GM21737 (cell line): ENCODE measurements around the gene RNF130.
"Not testable (repeated sequence)": the region's sequence is repeated elsewhere in the genome, so short reads cannot be mapped to it uniquely, and the experiment has no call there.

Experiments
- ATAC-seq: cut with Tn5 transposase; IDR thresholded peaks from one replicate; pipeline ENCODE4 v1.9.1; 2021; ENCODE audit warnings: mild to moderate bottlenecking, moderate library complexity; ENCODE audit not compliant: unreplicated experiment

The RNF130 gene

DNA sequence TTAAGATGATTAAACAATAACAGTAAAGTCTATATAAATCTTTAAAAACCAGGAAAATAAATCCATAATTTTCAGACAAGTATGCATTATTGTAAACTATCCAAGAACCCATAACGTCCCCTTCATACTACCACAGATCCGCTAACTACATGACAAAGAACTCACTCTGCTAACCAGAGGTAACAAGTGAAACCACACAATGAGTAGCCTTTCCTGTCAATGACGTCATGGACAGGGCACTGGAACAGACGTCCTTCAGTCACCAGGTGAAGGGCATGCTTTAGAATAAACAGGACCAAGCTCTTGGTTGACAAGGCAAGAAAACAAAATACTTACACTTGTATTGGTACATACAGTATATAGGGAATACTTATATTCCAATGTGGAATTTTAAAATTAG, 45.2 kb downstream of the RNF130 start:
- no peak for ATAC-seq

- no peak for ATAC-seq
Measured at GRCh38 chr5:180021900-180022299, 49.7 kb downstream of the RNF130 start.

DNA sequence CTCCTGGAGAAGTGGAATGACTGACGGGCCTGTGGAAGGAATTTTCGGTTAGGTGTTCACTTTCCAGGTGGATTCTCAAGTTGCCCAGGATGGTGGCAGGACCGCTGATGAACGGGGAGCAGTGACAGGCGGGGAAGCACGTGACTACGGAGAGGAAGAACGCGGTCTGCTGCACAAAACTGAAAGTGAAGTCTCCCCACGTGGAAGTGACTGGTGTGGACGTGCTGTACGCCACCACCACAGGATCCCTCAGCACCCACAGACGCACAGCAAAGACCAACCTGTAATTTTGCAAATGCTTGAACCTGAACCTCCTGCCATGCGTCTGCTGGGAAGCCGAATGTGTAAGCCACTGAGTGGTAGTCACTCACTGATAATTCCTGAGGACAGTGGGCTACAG, 51.4 kb downstream of the RNF130 start:
- no peak for ATAC-seq

DNA sequence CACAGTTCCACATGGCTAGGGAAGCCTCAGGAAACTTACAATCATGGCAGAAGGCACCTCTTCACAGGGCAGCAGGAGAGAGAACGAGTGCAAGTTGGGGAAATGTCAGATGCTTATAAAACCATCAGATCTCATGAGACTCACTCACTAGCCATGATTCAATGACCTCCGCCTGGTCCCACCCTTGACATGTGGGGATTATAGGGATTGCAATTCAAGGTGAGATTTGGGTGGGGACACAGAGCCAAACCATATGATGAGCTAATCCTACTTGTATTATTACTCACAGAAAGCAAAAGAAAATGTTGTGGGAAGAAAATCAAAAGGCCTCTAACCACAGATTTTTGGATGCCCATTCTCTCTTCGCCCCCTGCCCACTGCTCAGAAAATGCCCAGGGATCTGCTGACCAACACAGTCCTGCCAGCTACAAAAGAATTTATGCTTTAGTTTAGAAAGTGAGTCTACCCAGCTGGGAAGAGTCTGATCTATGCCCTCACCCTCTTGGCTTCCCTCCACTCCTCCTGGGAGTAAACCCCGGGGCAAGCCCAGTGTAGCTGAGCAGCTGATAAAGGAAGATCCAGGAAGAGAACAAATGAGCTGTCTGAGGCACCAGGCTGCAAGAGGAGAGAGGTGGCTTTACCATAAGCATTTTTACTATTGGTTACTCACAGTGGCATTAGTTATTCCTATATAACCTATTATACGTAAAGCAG, 53.1 kb downstream of the RNF130 start:
- ATAC-seq, result no peak

- not testable (repeated sequence) for ATAC-seq
Measured at GRCh38 chr5:180015523-180015922, 56.0 kb downstream of the RNF130 start.

GRCh38 chr5:180013678-180014077, 57.9 kb downstream of the RNF130 start:
- ATAC-seq, result no peak

DNA sequence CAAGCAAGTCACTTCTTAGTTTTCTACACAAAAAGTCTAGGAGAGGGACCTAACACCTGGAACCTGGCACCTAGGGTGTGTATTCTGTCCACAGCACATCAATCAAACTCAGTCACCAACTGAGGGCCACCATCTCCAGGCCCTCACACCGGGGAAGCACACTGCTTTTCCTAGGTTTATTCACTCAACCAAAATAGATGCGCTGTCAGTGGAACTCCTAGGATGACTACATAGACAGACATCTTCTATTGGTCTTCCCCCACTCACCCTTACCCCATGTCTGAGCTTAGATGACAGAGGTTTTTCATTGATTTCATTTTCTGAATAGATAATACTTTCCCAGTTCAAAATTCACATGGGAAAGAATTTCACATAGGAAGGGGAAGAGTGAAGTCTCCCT, 59.2 kb downstream of the RNF130 start:
- ATAC-seq, result no peak

DNA sequence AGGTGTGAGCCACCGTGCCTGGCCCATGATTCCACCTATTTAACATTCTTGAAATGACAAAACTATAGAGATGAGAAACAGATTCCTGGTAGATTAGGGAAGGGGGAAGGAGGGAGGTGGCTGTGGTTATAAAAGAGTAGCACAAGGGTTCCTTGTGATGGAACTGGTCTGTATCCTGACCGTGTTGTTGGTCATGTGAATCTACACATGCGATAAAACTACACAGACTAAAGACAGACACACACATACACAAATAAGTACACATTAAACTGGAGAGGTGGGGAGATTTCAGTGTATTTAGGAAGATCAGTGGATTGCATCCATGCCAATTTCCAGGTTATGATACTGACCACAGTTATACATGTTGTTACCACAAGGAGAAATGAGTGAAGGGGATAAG, 60.9 kb downstream of the RNF130 start:
- ATAC-seq, result no peak

DNA sequence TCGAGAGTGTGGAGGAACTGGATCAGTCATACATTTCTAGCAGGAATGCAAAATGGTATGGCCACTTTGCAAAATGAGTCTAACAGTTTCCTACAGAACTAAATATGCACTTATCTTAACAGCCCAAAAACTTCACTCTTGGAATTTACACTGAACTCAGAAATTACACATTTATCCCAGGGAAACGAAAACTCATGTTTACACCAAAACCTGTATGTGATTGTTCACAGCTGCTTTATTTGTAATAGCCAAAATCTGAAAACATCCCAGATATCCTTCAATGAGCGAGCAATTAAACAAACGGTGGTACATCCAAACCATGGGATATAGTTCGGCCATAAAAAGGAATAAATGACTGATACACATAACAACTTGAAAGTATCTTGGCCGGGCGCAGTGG, 62.0 kb downstream of the RNF130 start:
- ATAC-seq, result no peak

DNA sequence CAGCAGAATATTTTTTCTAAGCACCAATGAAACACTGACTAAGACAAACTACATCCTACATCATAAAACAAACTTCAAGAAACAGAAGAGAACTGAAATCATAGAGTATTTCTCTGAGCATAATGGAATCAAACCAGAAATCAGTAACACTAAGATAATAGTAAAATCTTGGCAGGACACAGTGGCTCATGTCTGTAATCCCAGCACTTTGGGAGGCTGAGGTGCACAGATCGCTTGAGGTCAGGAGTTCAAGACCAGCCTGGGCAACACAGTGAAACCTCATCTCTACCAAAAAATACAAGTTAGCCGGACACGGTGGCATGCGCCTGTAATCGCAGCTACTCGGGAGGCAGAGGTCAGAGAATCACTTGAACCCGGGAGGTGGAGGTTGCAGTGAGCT, 63.1 kb downstream of the RNF130 start:
- no peak for ATAC-seq

DNA sequence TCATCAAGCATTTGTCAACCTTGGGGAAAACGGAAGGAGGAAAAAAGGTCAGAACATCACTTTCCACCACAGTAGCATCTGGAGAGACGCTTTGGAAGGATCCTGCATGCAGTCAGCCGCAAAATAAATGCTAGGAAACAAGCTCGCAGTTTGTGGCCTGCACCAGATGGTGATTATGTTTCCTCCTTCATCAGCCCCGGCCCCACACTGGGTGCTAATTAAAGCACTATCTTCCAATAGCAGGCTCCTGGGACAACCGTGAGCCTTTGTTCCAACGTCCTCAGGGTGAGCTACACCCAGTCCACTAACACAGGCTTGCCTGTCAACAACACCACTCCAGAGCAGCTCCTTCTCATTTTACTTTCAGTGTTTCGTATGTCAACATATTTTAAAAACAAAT, 64.0 kb downstream of the RNF130 start:
- ATAC-seq, result no peak

DNA sequence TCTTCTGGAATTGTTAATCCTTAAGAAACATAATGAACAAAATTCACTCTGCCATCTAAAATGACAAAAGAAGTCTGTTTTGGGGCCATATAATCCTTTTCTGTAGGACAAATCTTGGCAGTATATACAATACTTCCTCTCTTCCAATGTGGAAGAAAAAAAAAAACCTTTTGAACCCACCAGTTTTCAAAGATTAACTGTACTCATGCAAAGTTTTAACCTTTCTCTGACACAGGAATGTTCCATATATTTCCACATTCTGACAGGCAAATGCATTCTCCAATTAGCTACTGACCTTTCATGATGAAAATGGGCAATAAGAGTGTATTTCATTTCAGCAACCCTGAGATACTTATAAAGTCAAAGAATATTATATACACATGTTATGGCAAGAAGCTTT, 65.4 kb downstream of the RNF130 start:
- no peak for ATAC-seq

DNA sequence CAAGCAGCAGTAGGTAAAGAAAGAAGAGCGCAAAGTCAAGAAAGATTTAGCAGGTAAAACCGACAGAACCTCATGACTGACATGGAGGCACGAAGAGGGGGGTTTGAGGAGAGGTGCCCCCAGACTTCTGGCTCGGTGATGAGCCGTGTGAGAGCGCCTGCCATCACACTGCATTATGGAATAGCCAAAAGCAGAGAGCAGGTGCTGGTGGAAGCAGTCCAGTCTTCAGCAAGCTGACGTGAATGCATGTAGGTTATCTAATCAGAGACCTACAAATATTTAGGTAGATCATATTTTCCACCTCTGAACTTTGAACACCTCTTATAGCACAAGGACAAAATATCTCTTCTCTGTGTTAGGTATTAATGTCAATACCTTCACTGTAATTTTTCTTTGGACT, 68.4 kb downstream of the RNF130 start:
- ATAC-seq, result no peak

DNA sequence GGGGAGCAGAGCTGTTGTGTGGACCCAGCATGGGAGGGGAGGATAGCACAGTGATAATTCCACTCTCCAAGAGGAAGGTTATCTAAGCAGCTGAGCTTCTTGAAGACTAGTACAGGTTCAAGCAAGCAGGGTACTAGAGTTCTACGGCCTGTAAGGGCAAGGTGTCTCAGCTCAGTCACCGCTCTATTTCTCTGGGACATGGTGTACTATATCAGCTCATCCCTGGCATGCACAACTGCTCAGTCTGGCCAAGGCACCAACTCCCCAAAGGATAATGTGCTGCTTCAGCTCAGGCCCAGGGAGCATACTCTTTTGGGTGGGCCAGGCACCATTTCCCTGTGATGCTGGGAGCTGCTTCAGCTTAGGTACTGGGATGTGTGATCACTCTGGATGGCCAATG, 69.8 kb downstream of the RNF130 start:
- ATAC-seq, result no peak

DNA sequence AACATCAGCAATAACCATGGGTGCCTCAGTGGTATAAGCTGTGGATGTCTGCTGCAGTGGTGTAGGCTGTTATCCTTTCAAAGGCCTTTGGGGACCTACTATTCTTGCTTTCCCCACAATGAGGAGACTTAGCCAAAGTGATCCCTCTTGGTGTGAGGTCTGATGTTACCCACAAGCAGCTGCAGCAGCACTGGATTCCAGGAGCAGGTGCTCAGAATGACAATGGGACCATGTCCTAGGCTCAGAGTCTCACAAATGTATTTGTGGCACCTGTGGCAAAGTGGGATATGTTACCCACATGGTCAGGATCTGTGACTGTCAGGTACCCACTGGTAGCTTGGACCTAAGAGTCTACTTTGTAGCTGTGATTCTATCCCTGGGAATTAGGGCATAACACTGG, 70.4 kb downstream of the RNF130 start:
- no peak for ATAC-seq

DNA sequence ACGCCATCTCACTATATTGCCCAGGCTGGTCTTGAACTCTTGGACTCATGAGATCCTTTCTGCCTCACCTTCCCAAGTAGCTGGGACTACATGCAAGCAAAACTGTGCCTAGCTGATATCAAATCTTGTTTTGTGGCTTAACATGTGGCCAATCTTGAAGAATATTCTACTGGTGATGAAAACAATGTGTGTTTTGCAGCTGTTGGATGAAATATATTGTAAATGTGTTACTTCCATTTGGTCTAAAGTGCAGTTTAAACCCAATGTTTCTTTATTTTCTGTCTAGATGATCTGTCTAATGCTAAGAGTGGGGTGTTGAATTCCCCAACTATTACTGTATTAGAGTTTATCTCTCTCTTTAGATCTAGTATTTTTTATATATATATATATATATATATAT, 73.1 kb downstream of the RNF130 start:
- ATAC-seq, result no peak

DNA sequence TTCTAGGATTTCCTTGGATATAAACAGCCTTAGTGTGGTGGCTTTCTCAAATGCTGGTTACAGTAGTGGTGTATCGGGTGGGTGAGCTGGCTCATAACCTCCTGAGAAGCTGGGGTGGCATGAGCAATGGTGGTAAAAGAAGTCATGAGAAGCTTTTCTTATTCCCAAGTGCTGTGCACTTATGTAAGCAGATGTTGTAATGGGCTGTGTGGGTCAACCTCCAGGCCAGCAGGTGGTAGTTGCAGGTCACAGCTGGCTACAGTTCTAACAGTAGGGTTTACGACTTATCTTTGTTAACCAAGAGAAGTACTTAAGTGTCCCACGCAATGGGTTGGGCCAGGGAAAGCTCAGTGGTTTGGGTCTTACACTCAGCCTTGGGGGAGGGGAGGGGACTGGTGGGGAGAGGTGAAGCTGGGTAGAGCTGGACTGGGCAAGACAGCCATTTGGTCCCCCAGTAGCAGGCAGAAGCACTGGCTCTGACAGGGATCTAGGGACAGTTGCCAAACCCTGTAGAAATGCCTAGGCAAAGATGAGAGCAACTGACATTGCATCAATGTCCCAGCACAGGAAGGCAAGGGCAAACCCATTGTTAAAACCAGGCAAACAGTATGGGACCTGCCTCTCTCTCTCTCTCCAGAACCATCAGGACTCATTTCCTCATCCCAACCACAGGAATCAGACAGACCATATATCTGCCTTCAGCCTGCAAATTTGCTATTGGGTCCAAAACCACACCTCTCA, 76.8 kb downstream of the RNF130 start:
- no peak for ATAC-seq

GRCh38 chr5:179992855-179993254, 78.7 kb downstream of the RNF130 start:
- not testable (repeated sequence) for ATAC-seq

DNA sequence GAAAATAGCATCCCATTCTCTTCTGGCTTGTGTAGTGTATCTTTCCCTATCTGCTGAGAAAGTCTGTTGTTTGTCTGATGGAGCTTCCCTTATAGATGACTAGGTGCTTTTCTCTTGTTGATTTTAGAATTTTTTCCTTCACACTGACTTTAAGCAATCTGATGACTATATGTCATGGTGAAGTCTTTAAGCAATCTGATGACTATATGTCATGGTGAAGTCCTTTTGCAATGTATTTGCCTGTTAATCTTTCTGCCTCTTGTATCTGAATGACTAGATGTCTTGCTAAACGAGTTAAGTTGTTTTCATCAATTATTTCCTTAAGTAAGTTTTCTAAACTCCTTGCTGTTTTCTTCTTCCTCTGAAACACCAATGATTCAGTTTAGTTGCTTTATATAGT, 80.5 kb downstream of the RNF130 start:
- ATAC-seq, result no peak

DNA sequence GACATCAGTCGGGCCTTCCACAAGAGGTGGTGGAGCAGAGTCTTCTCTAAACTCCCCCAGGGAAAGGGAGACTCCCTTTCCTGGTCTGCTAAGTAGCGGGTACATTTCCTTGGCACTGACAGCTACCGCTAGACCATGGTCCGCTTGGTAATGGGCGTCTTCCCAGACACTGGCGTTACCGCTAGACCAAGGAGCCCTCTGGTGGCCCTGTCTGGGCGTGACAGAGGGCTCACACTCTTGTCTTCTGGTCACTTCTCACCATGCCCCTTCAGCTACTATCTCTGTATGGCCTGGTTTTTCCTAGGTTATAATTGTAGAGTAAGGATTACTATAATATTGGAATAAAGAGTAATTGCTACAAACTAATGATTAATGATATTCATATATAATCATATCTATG, 81.0 kb downstream of the RNF130 start:
- ATAC-seq, result not testable (repeated sequence)

DNA sequence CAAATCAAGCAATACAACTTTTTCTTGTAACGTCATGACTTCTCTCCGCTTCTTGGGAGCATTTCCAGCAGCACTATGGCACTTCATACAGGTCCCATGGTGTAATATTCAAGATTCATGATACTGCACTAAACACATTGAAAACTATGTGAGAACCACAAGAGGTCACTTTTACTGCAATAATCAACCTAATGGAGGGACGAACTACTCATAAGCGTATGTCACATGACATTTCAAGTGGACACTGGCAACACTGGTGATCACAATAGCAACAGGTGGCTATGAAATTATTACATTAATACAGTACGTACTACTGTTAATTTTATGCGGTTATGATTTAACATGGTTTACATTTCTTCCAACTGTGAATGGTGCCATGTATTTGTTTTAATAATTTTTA, 85.2 kb downstream of the RNF130 start:
- ATAC-seq, result no peak

GRCh38 chr5:179981636-179982035, 89.9 kb downstream of the RNF130 start:
- no peak for ATAC-seq

DNA sequence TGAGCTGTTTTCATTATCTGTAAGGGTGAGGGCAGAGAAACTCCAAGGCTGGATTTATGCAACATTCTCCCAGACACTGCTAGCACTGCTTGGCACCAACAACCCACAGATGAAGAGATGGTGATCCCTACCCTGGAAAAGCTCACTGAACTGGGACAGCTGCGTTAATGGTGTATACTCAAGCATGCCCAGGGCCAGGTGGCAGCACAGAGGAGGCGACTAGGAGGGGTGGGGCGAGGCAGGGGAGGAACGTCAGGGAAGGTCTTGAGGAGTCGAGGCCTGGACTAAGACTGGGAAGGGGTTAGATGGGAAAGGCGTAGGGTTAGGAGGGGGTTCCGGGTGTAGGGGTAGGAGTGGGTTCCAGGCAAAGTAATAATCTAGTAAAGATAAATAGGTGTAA, 90.8 kb downstream of the RNF130 start:
- no peak for ATAC-seq
